Lower leg skin (tissue), 4 donors: ENCODE data around the gene FAM83G. TPM values are rescaled to one million over a fixed set of nuclear protein-coding genes. Genes with fewer than 3 reads are reported as not detected.
A peak's percentile ranks its signal among the peaks of the same experiment; 100 is the strongest.

Source experiments
- DNase-seq, 2 donors: peaks; one replicate each; pipeline ENCODE4 v3.0.0-alpha.2; 2019; ENCODE audit warnings: low spot score in 2 of 2
- H3K4me3 ChIP-seq: fragments of 200-600 bp; sonication (generic); 2 replicates; pipeline ENCODE4 v1.5.1; 2017; ENCODE audit warnings: mild to moderate bottlenecking, low read depth; ENCODE audit not compliant: poor library complexity, severe bottlenecking
- CTCF ChIP-seq, 3 donors: fragments of 450-650 bp; IDR thresholded peaks; one replicate each; pipeline ENCODE4 v1.5.1; 2016; ENCODE audit warnings: antibody characterized with exemption in 3 of 3, mild to moderate bottlenecking in 3 of 3, moderate library complexity in 2 of 3
- POLR2A ChIP-seq, 2 donors: fragments of 450-650 bp; IDR thresholded peaks; one replicate each; pipeline ENCODE4 v1.6.1; 2016 to 2017; ENCODE audit warnings: antibody characterized with exemption in 2 of 2, mild to moderate bottlenecking in 1 of 2, moderate library complexity in 1 of 2
- WGBS, 2 donors: methylation state at CpG; one replicate each; pipeline ENCODE4 v1.1.5; 2018; 5-methylcytosine and 5-hydroxymethylcytosine counted together
- intact Hi-C: fragments of 100-400 bp; cut with DNase I; formaldehyde crosslinking; loops from one replicate; pipeline ENCODE4 v1.15.0; 2023; ENCODE audit warnings: low total_unique reads
- total RNA-seq, 4 donors: library from RNA; depleted of rRNA; stranded (reverse); fragments of >200 nt; gene quantifications; one replicate each; pipeline ENCODE4 v1.1.0, GENCODE V29; 2016

FAM83G gene
- total RNA-seq, 4 donors from 2014 or later: 131 to 298 (median 190) TPM

GRCh38 chr17:18964550-18964949, 40.0 kb downstream of the FAM83G start:
- no peak overlapping the region for H3K4me3 ChIP-seq
- intact Hi-C loops: no loop called here
- no peak for DNase-seq
- 89 to 94% methylated on average over 9 of the region's 9 CpGs for WGBS, 2 donors
- TF ChIP-seq POLR2A (IDR thresholded peaks at IDR 0.05) (no peak), CTCF (IDR thresholded peaks at IDR 0.05) (no peak)

- TF ChIP-seq POLR2A (IDR thresholded peaks at IDR 0.05) (no peak), CTCF (IDR thresholded peaks at IDR 0.05) (no peak)
- H3K4me3 ChIP-seq: no peak overlapping the region
- no peak for DNase-seq
- 87 to 90% methylated on average over 9 of the region's 9 CpGs for WGBS, 2 donors
- intact Hi-C loops: no loop called here
Measured at GRCh38 chr17:18964018-18964351, 40.6 kb downstream of the FAM83G start.

- H3K4me3 ChIP-seq: no peak overlapping the region
- intact Hi-C loops: no loop called here
- 80 to 89% methylated on average over 16 to 23 of the region's 23 CpGs for WGBS, 2 donors
- peak in 1 of 2 donors; percentile 82 for DNase-seq
- TF ChIP-seq CTCF (IDR thresholded peaks at IDR 0.05) (no peak), POLR2A (IDR thresholded peaks at IDR 0.05) (no peak)
Measured at GRCh38 chr17:18963126-18964017, 41.2 kb downstream of the FAM83G start.

GRCh38 chr17:18962494-18962815, 42.1 kb downstream of the FAM83G start:
- no peak overlapping the region for H3K4me3 ChIP-seq
- no peak for TF ChIP-seq CTCF (IDR thresholded peaks at IDR 0.05)
- TF ChIP-seq POLR2A (IDR thresholded peaks at IDR 0.05): no peak
- WGBS, 2 donors: 71 to 73% methylated on average over 6 of the region's 6 CpGs
- intact Hi-C loops: no loop called here
- no peak for DNase-seq

- DNase-seq: no peak
- TF ChIP-seq CTCF (IDR thresholded peaks at IDR 0.05) (no peak), POLR2A (IDR thresholded peaks at IDR 0.05) (no peak)
- 64 to 65% methylated on average over 11 to 16 of the region's 16 CpGs for WGBS, 2 donors
- intact Hi-C loops: no loop called here
- H3K4me3 ChIP-seq: no peak overlapping the region
Measured at GRCh38 chr17:18961634-18962493, 42.7 kb downstream of the FAM83G start.
